Measurements from ENCODE around the gene POLD1.

- TF ChIP-seq CTCF (IDR thresholded peaks at IDR 0.05) (no peak), ZFX (IDR thresholded peaks at IDR 0.05; ENCODE audit: borderline replicate concordance) (no peak)
These were observed 21.3 kb upstream of the POLD1 start for GRCh38 chr19:50362656-50363424.
